CD4-positive, alpha-beta T cell treated with Interleukin-6 at 100 ng/mL for 8 hours (primary cell): Measurements from ENCODE around the gene SCARF2.
"Not testable (repeated sequence)": the region's sequence is repeated elsewhere in the genome, so short reads cannot be mapped to it uniquely, and the experiment has no call there.

Source experiments
- DNase-seq: peaks from one replicate; pipeline ENCODE4 v3.0.0-alpha.2; 2020; ENCODE audit warnings: mixed read lengths, low spot score

Gene SCARF2

GRCh38 chr22:20437613-20438426, at the start of gene SCARF2:
Gene SCARF2 (minus strand): TSS chr22:20437825. CDS start chr22:20437754, 71 bp downstream.
- DNase-seq = no peak

- no peak for DNase-seq
Measured at GRCh38 chr22:20486229-20486628, 48.6 kb upstream of the SCARF2 start.

GRCh38 chr22:20484948-20485683, 47.5 kb upstream of the SCARF2 start:
- no peak for DNase-seq

GRCh38 chr22:20483771-20484170, 46.1 kb upstream of the SCARF2 start:
- no peak for DNase-seq

GRCh38 chr22:20483143-20483506, 45.5 kb upstream of the SCARF2 start:
- not testable (repeated sequence) for DNase-seq

- no peak for DNase-seq
Measured at GRCh38 chr22:20479612-20480196, 42.1 kb upstream of the SCARF2 start.

- DNase-seq = not testable (repeated sequence)
Measured at GRCh38 chr22:20478059-20478458, 40.4 kb upstream of the SCARF2 start.

GRCh38 chr22:20475569-20475968, 37.9 kb upstream of the SCARF2 start:
- not testable (repeated sequence) for DNase-seq

GRCh38 chr22:20475115-20475436, 37.5 kb upstream of the SCARF2 start:
- no peak for DNase-seq

GRCh38 chr22:20472629-20473442, 35.2 kb upstream of the SCARF2 start:
- DNase-seq = no peak

- DNase-seq = no peak
Measured at GRCh38 chr22:20471126-20471833, 33.7 kb upstream of the SCARF2 start.

GRCh38 chr22:20470525-20470924, 32.9 kb upstream of the SCARF2 start:
- DNase-seq = not testable (repeated sequence)

GRCh38 chr22:20469110-20469868, 31.7 kb upstream of the SCARF2 start:
- DNase-seq = no peak

GRCh38 chr22:20466659-20467379, 29.2 kb upstream of the SCARF2 start:
- DNase-seq = no peak

- DNase-seq = peak; percentile 19
Measured at GRCh38 chr22:20465759-20466077, 28.1 kb upstream of the SCARF2 start.

GRCh38 chr22:20464912-20465758, 27.5 kb upstream of the SCARF2 start:
- no peak for DNase-seq

GRCh38 chr22:20464096-20464614, 26.5 kb upstream of the SCARF2 start:
- DNase-seq = peak; percentile 85

- DNase-seq = peak; percentile 68
Measured at GRCh38 chr22:20463324-20464095, 25.9 kb upstream of the SCARF2 start.
